SU-DHL-6 (cell line): Measurements from ENCODE around the gene AP3S1.
"Not testable (repeated sequence)": the region's sequence is repeated elsewhere in the genome, so short reads cannot be mapped to it uniquely, and the experiment has no call there.

Experiments used
- H2AFZ ChIP-seq: fragments of 200-600 bp; sonication (generic); 2 replicates; pipeline ENCODE4 v1.6.1; 2014; ENCODE audit warnings: low read depth, mild to moderate bottlenecking, moderate library complexity, mixed read lengths, antibody characterized with exemption, low read length; ENCODE audit not compliant: severe bottlenecking
- H3F3A ChIP-seq: fragments of 200-600 bp; shearing (Covaris generic); 2 replicates; pipeline ENCODE4 v1.6.0; 2016; ENCODE audit warnings: antibody characterized with exemption, mild to moderate bottlenecking; ENCODE audit not compliant: insufficient read depth
- H3K27ac ChIP-seq: fragments of 200-600 bp; sonication (generic); 2 replicates; pipeline ENCODE4 v1.5.1; 2016; ENCODE audit warnings: low read depth, mild to moderate bottlenecking, low read length, moderate library complexity, mixed read lengths
- H3K27me3 ChIP-seq: fragments of 200-600 bp; sonication (generic), shearing (Covaris generic); 2 replicates; pipeline ENCODE4 v1.6.0; 2014; ENCODE audit warnings: mild to moderate bottlenecking, low read length
- H3K36me3 ChIP-seq: fragments of 200-600 bp; sonication (generic); 2 replicates; pipeline ENCODE4 v1.6.1; 2014; ENCODE audit warnings: mild to moderate bottlenecking, low read length, mixed read lengths
- H3K4me2 ChIP-seq: fragments of 300-600, 200-600 bp; shearing (Covaris generic), sonication (generic); 2 replicates; pipeline ENCODE4 v1.6.0; 2014; ENCODE audit warnings: low read length, low read depth, mild to moderate bottlenecking; ENCODE audit not compliant: poor library complexity, severe bottlenecking
- H3K4me3 ChIP-seq: fragments of 200-600 bp; sonication (generic); 2 replicates; pipeline ENCODE4 v1.5.1; 2014; ENCODE audit warnings: antibody characterized with exemption, low read length, mild to moderate bottlenecking, mixed read lengths; ENCODE audit not compliant: insufficient read depth, poor library complexity, severe bottlenecking
- H3K79me2 ChIP-seq: fragments of 200-600 bp; sonication (generic); 2 replicates; pipeline ENCODE4 v1.6.1; 2014; ENCODE audit warnings: mild to moderate bottlenecking, low read length, moderate library complexity; ENCODE audit not compliant: insufficient read depth
- H3K9ac ChIP-seq: fragments of 200-600 bp; sonication (generic); 2 replicates; pipeline ENCODE4 v1.7.0; 2014; ENCODE audit warnings: mild to moderate bottlenecking, low read length
- H3K9me2 ChIP-seq: fragments of 200-600 bp; sonication (generic); replicated peaks from 2 replicates; pipeline ENCODE4 v1.6.1; 2014; ENCODE audit warnings: low read length; ENCODE audit not compliant: insufficient read depth
- H3K9me3 ChIP-seq: fragments of 200-600 bp; sonication (generic); 2 replicates; pipeline ENCODE4 v1.6.1; 2014; ENCODE audit warnings: low read length, mixed read lengths; ENCODE audit not compliant: insufficient read depth
- H4K20me1 ChIP-seq: fragments of 200-600 bp; sonication (generic); 2 replicates; pipeline ENCODE4 v1.6.1; 2014; ENCODE audit warnings: low read depth, mild to moderate bottlenecking, antibody characterized with exemption, low read length, moderate library complexity, mixed read lengths
- CTCF ChIP-seq: fragments of 200-600 bp; sonication (generic); IDR thresholded peaks from one replicate; pipeline ENCODE4 v1.5.1; 2017; ENCODE audit warnings: antibody characterized with exemption, mild to moderate bottlenecking, low read length, moderate library complexity; ENCODE audit not compliant: insufficient read depth, poor library complexity, severe bottlenecking
- EZH2phosphoT487 ChIP-seq: fragments of 200-600 bp; sonication (generic), shearing (Covaris generic); conservative IDR thresholded peaks from 2 replicates; pipeline ENCODE4 v1.6.1; 2018; ENCODE audit warnings: mild to moderate bottlenecking, antibody characterized with exemption, low read length, moderate library complexity, mixed read lengths

The AP3S1 gene

GRCh38 chr5:115930171-115930570 lies 88.4 kb downstream of the AP3S1 start:
- not testable (repeated sequence) for H3K4me2 ChIP-seq, H3K9me2 ChIP-seq, H3F3A ChIP-seq

GRCh38 chr5:115930630-115931337 lies 89.0 kb downstream of the AP3S1 start:
- H3K9ac ChIP-seq: no peak overlapping the region
- no peak overlapping the region for H3K4me3 ChIP-seq
- no peaks in the 10 kb centered on the region for H3K27me3 ChIP-seq
- H3K27ac ChIP-seq: no peak overlapping the region
- H3F3A ChIP-seq: no peaks in the 10 kb centered on the region; the same call in 1 of the 2 replicates
- no peaks in the 10 kb centered on the region for H3K36me3 ChIP-seq
- no peaks in the 10 kb centered on the region for H4K20me1 ChIP-seq
- H3K4me2 ChIP-seq: no peak overlapping the region
- H3K9me3 ChIP-seq: no peaks in the 10 kb centered on the region
- no peak overlapping the region for H2AFZ ChIP-seq
- H3K79me2 ChIP-seq: no peaks in the 10 kb centered on the region
- TF ChIP-seq CTCF: no peak
- H3K9me2 ChIP-seq: no peaks in the 10 kb centered on the region

More at GRCh38 chr5:115930171-115930570, 88.4 kb downstream of the AP3S1 start:
- H3K9me3 ChIP-seq, H3K27ac ChIP-seq, H3K4me3 ChIP-seq, H3K79me2 ChIP-seq, H3K36me3 ChIP-seq, H2AFZ ChIP-seq, H4K20me1 ChIP-seq, H3K27me3 ChIP-seq, H3K9ac ChIP-seq: not testable (repeated sequence)

GRCh38 chr5:115932991-115933390 lies 91.3 kb downstream of the AP3S1 start:
- no peak overlapping the region for H3K9ac ChIP-seq
- H3K4me2 ChIP-seq: no peak overlapping the region
- no peaks in the 10 kb centered on the region for H3K27me3 ChIP-seq
- TF ChIP-seq EZH2phosphoT487 (no peak), CTCF (no peak)
- no peak overlapping the region for H3K27ac ChIP-seq
- no peak overlapping the region for H2AFZ ChIP-seq
- no peaks in the 10 kb centered on the region for H3K9me2 ChIP-seq
- no peaks in the 10 kb centered on the region for H3K79me2 ChIP-seq
- H3F3A ChIP-seq: no peaks in the 10 kb centered on the region
- no peaks in the 10 kb centered on the region for H3K9me3 ChIP-seq
- H3K36me3 ChIP-seq: no peaks in the 10 kb centered on the region
- H4K20me1 ChIP-seq: no peaks in the 10 kb centered on the region
- no peak overlapping the region for H3K4me3 ChIP-seq

GRCh38 chr5:115934388-115934974 lies 92.7 kb downstream of the AP3S1 start:
- Histone ChIP-seq H3K4me3 (no peak overlapping the region), H3K79me2 (no peaks in the 10 kb centered on the region), H3K9me2 (no peaks in the 10 kb centered on the region), H3K9ac (no peak overlapping the region), H4K20me1 (no peaks in the 10 kb centered on the region), H3K36me3 (no peaks in the 10 kb centered on the region), H3F3A (no peaks in the 10 kb centered on the region), H3K9me3 (no peaks in the 10 kb centered on the region), H3K4me2 (no peak overlapping the region), H2AFZ (no peak overlapping the region), H3K27ac (no peak overlapping the region), H3K27me3 (no peaks in the 10 kb centered on the region)
- TF ChIP-seq CTCF: no peak
- no peak for TF ChIP-seq EZH2phosphoT487
